Germinal center (tissue), 1 donor: ENCODE measurements around the gene SEMA3E.
"Not testable (repeated sequence)": the region's sequence is repeated elsewhere in the genome, so short reads cannot be mapped to it uniquely, and the experiment has no call there.

Experiments used
- DNase-seq: peaks from one replicate; pipeline ENCODE4 v3.0.0; 2012; ENCODE audit warnings: mixed read lengths, low spot score

The SEMA3E gene

DNA sequence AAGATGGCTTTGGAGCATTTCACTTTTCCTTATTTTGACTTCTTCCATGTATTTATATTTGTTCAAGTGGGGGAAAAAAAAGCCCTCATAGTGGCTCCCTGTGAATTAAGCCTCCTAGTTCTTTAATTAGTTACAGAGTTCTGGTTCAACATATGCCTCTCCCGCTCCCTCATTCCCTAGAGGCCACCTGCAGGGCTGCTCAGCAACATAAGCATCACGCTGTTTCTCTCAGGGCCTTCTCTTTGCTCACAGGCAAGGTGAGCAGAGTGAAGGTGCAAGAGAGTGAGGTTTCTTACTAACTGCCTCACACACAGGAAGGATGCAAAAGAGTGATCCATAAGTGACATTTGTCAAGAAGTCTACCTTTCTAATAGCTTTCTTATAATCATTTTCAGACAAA, 196.7 kb downstream of the SEMA3E start:
- no peak for DNase-seq

- no peak for DNase-seq
These were observed 197.4 kb downstream of the SEMA3E start for GRCh38 chr7:83451501-83452045.

DNA sequence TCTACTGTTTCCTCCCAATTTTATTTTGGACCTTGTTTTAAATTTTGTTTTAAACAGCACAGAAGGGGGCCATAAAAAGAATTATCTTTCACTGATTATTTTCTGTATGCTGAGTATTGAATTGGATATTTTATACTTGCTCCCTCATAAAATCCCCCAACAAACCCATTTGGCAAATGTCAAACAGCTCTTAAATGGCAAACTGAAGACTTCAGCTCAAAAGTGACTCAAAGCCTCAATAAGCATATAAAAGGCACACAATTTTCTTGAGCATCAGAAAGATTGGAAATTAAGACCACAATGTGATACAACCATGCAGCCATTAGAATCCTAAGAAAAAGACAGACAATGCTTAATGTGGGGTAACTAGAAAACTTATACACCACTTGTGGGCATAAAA, 199.2 kb downstream of the SEMA3E start:
- no peak for DNase-seq

GRCh38 chr7:83447681-83448080, 201.3 kb downstream of the SEMA3E start:
- DNase-seq, result no peak

DNA sequence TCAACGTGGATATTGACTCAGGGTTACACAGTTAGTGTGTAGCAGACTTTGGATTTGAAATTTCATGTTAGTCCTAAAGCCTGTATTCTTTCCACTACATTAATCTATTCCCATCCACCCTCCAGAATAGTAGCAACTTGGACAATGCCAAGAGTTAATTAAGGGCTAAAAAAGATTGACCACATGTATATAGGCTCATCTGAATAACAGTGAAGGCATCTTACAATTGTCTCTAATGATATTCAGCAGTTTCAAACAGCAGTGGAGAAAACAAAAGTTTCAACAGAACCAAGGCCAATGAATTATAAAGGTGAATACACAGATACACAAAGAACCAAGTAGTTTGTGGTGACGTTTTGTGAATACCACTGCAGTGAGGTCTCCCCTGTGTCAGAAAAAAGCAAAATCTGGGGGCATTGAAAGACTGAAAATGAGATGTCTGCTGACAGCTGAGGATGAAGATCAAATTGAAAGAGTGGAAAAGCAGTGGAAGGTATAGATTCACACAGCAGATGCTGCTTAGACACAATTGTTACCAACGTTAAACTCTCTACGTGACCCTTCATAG, 202.8 kb downstream of the SEMA3E start:
- DNase-seq, result no peak

- no peak for DNase-seq
These were observed 206.0 kb downstream of the SEMA3E start for GRCh38 chr7:83442911-83443310.

GRCh38 chr7:83439026-83439425, 209.9 kb downstream of the SEMA3E start:
- DNase-seq, result no peak

DNA sequence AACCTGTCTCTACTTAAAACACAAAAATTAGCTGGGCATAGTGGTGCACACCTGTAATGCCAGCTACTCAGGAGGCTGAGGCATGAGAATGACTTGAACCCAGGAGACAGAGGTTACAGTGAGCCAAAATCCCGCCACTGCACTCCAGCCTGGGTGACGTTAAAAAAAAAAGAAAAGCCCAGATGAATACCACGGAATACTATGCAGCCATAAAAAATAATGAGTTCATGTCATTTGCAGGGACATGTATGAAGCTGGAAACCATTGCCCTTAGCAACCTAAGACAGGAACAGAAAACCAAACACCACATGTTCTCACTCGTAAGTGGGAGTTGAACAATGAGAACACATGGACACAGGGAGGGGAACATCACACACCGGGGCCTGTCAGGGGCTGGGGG, 218.7 kb downstream of the SEMA3E start:
- DNase-seq, result not testable (repeated sequence)

DNA sequence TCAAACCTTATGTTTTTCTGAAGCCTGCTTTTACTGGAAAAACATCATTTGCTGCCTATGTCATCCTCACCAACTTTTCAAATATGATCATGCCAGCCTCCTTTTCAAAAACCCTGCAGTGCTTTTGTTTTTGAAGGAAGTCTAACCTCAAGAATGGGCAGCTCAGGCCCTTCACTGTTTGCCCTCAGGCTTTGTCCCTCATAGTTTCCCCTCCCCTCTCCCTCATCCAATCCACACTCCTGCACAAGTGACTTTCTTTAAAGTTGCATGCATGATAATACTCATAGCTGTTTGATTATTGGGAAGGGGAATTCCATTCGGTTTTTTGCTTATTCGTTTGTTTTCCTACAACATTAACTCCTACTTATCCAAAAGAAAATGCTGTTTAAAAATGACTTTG, 219.4 kb downstream of the SEMA3E start:
- DNase-seq, result no peak

GRCh38 chr7:83427884-83428283, 221.1 kb downstream of the SEMA3E start:
- no peak for DNase-seq

GRCh38 chr7:83426325-83426724, 222.6 kb downstream of the SEMA3E start:
- DNase-seq, result no peak

DNA sequence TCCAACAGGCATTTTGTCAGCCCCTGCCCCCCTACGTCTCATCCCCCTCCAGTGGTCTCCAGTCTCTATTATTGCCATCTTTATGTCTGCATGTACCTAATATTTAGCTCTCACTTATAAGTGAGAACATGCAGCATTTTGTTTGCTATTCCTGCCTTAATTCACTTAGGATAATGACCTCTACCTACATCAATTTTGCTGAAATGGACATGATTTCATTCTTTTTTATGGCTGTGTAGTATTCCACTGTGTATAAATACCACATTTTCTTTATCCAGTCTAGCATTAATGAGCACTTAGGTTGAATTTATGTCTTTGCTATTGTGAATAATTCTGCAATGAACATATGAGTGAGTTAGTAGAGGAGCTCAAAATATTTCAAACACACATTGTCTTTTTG, 229.9 kb downstream of the SEMA3E start:
- DNase-seq, result no peak

GRCh38 chr7:83415840-83416239, 233.1 kb downstream of the SEMA3E start:
- no peak for DNase-seq

DNA sequence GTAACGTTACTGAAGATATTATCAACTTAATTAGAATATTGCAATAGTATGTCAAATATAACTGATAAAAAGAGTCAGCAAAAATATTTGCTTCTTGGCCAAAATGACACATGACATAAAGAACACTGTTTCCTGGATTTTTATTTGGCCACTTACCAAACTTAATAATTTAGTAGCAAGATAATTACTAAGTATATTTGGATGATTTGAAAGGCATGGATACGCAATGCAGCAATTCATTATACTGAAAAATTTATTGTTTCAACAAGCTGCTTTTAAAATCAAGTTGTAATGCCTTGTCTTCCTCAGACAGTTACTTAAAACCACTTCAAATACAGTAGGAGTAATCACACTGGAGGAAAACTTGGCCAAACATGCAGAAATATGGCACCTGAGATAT, 234.0 kb downstream of the SEMA3E start:
- DNase-seq, result no peak

GRCh38 chr7:83413831-83414230, 235.1 kb downstream of the SEMA3E start:
- DNase-seq, result no peak

DNA sequence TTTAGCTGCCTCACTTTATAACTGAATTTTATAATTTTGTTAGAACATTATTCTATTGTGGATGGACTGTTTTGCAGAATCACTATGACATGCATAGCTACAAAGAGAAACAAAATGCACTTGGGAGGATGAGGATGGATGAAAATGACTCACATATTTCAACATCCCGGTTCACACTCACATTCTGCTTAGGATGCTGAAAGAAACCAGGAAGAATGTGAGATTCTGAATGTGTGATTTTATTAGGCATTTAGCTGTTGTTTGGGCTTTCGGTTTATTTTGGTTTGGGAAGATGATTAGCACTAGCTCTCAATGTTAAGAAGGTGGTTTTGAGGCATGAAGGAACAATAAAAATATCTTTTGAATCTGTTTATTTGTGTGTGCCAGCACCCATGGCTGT, 235.5 kb downstream of the SEMA3E start:
- DNase-seq, result no peak

- no peak for DNase-seq
These were observed 237.8 kb downstream of the SEMA3E start for GRCh38 chr7:83410989-83411591.

GRCh38 chr7:83394776-83395175, 254.2 kb downstream of the SEMA3E start:
- DNase-seq, result no peak

DNA sequence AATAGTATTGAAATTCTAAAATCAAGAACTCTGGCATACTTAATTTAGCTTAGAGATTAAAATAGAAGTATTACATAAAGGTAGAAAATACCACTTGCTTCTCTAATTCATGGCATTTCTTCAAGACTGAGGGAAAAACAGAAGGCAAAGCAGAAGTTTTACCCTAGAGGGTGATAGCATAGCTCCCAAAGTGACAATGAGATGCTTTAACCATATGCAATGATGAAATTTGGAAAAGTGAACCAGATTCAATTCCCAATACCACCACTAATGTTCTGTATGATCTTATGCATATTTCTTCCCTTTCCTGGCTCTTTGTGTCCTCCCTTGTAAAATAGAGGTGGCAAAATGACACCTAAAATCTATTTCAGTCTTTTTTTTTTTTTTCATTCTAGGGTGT, 260.5 kb downstream of the SEMA3E start:
- no peak for DNase-seq

DNA sequence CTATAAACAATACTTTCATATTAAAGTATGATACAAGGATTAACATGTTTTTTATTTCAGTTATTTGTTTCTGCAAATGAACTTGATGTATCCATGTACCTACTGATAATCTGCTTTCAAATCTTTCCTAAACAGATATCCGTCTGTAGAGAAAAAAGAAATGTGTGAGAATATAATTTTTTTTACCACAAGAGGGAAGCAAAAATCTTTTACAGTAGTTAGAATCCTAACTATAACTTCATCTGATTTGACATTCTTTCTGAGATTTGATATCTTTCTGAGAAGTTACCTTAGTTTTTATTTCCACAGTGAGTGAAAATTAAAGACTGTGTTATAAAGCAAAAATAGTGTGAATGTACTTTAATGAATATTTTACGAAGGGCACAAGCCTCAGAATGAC, 282.3 kb downstream of the SEMA3E start:
- no peak for DNase-seq

DNA sequence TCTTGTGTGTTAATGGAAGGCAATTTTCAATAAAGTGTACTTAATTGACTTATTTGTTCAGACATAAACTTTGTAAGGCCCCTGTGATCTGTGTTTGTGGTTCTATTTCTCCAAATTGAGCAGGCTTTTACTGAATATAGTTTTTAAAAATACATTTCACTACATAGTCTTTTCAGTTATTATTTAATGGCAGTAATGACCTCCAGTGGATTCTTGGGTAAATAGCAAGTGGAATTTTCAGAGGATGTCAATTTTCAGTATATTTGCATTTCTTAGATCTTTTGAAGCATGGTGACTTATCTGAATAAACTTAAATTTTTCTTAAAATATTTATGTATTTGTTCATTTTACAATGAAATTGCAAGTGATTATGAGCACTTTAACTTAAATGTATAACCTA, 283.2 kb downstream of the SEMA3E start:
- no peak for DNase-seq

- no peak for DNase-seq
These were observed 285.9 kb downstream of the SEMA3E start for GRCh38 chr7:83362871-83363550.

- DNase-seq, result no peak
These were observed 289.8 kb downstream of the SEMA3E start for GRCh38 chr7:83359108-83359507.

DNA sequence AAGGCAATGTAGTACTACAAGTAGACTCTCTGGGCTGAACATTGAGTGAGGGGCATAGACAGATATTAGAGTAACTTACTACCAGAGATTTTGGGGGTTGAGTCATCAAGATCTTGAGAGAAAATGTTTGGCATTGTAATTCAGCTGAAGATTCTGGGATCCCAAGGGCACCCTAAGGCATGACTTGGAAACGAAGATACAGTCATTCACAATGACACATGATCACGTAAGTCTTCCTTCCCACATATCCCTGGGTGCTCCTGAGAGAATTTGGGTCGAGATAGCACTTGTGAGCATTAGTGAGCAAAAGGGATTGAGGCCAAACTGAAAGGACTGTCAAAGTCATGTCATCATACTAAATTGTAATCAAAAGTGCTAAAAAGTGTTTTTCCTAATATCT, 293.8 kb downstream of the SEMA3E start:
- DNase-seq, result no peak
